WTC11 (cell line): ENCODE results near the gene COL26A1.
A peak's percentile ranks its signal among the peaks of the same experiment; 100 is the strongest.

Experiments
- AFF4 ChIP-seq: sonication (generic); formaldehyde crosslinking; IDR thresholded peaks from 2 replicates; pipeline ENCODE4 v1.8.1; 2023; ENCODE audit warnings: mild to moderate bottlenecking, missing genetic modification reagents, borderline replicate concordance
- FOXJ3 ChIP-seq: sonication (generic); formaldehyde crosslinking; IDR thresholded peaks from 2 replicates; pipeline ENCODE4 v1.9.0; 2021; ENCODE audit warnings: missing genetic modification reagents, mild to moderate bottlenecking, borderline replicate concordance
- FOXK1 ChIP-seq: sonication (generic); formaldehyde crosslinking; IDR thresholded peaks from 2 replicates; pipeline ENCODE4 v1.8.0; 2022; ENCODE audit warnings: mild to moderate bottlenecking, moderate library complexity, missing genetic modification reagents
- IRF2 ChIP-seq: sonication (generic); formaldehyde crosslinking; IDR thresholded peaks from 2 replicates; pipeline ENCODE4 v1.8.0; 2022; ENCODE audit warnings: low read depth, missing genetic modification reagents, borderline replicate concordance
- NR3C1 ChIP-seq: sonication (generic); formaldehyde crosslinking; conservative IDR thresholded peaks from 2 replicates; pipeline ENCODE4 v1.8.1; 2023; ENCODE audit warnings: low read depth, mild to moderate bottlenecking, missing genetic modification reagents
- PRDM15 ChIP-seq: sonication (generic); formaldehyde crosslinking; IDR thresholded peaks from 2 replicates; pipeline ENCODE4 v1.8.0; 2022; ENCODE audit warnings: missing genetic modification reagents
- SMAD3 ChIP-seq: sonication (generic); formaldehyde crosslinking; IDR thresholded peaks from 2 replicates; pipeline ENCODE4 v1.8.0; 2022; ENCODE audit warnings: missing genetic modification reagents, mild to moderate bottlenecking, borderline replicate concordance
- SOX15 ChIP-seq: fragments of 250-450 bp; sonication (Bioruptor Pico); IDR thresholded peaks from 2 replicates; pipeline ENCODE4 v1.9.0; 2021; ENCODE audit warnings: mild to moderate bottlenecking
- USF2 ChIP-seq: sonication (generic); formaldehyde crosslinking; IDR thresholded peaks from 2 replicates; pipeline ENCODE4 v1.8.1; 2023; ENCODE audit warnings: mild to moderate bottlenecking, missing genetic modification reagents, moderate library complexity
- TF ChIP-seq, protein P1 (sequence below): sonication (generic); formaldehyde crosslinking; IDR thresholded peaks from 2 replicates; pipeline ENCODE4 v1.8.0; 2022; ENCODE audit warnings: mild to moderate bottlenecking, missing genetic modification reagents
- TF ChIP-seq, protein P2 (sequence below): fragments of 200-600 bp; IDR thresholded peaks from 2 replicates; pipeline ENCODE4 v1.8.0; 2022; ENCODE audit warnings: antibody characterized with exemption
- TF ChIP-seq, protein P3 (sequence below): sonication (generic); formaldehyde crosslinking; conservative IDR thresholded peaks from 2 replicates; pipeline ENCODE4 v1.8.1; 2023; ENCODE audit warnings: mild to moderate bottlenecking, low read depth, missing genetic modification reagents, moderate library complexity

DNA sequence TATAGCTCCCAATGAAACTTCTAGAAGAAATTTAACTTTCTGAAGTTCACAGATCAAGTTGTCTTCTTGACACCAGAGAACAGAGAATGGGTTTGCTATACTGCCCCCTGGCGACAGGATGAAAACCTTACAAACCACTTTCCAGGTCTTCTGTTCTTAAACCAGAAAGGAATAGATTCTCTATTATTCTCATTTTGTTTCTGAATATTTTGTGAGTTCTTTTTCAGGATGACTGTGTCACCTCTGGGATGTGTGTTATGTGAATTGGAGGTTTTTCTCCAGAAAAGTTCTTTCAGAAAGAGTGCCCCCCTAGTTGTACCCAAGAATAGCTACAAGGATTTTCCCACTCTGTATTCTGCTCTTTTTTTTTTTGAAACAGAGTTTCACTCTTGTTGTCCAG lies 47.3 kb upstream of the COL26A1 start:
- TF ChIP-seq SOX15 (CRISPR knock-in tag) (no peak), FOXJ3 (CRISPR knock-in tag) (no peak), PRDM15 (CRISPR knock-in tag) (no peak), AFF4 (CRISPR knock-in tag) (no peak), NR3C1 (CRISPR knock-in tag) (no peak), USF2 (CRISPR knock-in tag) (no peak), IRF2 (CRISPR knock-in tag) (no peak), FOXK1 (CRISPR knock-in tag) (no peak), SMAD3 (CRISPR knock-in tag) (no peak)
- TF ChIP-seq, protein P1, sequence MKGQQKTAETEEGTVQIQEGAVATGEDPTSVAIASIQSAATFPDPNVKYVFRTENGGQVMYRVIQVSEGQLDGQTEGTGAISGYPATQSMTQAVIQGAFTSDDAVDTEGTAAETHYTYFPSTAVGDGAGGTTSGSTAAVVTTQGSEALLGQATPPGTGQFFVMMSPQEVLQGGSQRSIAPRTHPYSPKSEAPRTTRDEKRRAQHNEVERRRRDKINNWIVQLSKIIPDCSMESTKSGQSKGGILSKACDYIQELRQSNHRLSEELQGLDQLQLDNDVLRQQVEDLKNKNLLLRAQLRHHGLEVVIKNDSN (CRISPR knock-in tag) = no peak
- TF ChIP-seq, protein P2, sequence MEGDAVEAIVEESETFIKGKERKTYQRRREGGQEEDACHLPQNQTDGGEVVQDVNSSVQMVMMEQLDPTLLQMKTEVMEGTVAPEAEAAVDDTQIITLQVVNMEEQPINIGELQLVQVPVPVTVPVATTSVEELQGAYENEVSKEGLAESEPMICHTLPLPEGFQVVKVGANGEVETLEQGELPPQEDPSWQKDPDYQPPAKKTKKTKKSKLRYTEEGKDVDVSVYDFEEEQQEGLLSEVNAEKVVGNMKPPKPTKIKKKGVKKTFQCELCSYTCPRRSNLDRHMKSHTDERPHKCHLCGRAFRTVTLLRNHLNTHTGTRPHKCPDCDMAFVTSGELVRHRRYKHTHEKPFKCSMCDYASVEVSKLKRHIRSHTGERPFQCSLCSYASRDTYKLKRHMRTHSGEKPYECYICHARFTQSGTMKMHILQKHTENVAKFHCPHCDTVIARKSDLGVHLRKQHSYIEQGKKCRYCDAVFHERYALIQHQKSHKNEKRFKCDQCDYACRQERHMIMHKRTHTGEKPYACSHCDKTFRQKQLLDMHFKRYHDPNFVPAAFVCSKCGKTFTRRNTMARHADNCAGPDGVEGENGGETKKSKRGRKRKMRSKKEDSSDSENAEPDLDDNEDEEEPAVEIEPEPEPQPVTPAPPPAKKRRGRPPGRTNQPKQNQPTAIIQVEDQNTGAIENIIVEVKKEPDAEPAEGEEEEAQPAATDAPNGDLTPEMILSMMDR = peak; percentile 74
- TF ChIP-seq, protein P3, sequence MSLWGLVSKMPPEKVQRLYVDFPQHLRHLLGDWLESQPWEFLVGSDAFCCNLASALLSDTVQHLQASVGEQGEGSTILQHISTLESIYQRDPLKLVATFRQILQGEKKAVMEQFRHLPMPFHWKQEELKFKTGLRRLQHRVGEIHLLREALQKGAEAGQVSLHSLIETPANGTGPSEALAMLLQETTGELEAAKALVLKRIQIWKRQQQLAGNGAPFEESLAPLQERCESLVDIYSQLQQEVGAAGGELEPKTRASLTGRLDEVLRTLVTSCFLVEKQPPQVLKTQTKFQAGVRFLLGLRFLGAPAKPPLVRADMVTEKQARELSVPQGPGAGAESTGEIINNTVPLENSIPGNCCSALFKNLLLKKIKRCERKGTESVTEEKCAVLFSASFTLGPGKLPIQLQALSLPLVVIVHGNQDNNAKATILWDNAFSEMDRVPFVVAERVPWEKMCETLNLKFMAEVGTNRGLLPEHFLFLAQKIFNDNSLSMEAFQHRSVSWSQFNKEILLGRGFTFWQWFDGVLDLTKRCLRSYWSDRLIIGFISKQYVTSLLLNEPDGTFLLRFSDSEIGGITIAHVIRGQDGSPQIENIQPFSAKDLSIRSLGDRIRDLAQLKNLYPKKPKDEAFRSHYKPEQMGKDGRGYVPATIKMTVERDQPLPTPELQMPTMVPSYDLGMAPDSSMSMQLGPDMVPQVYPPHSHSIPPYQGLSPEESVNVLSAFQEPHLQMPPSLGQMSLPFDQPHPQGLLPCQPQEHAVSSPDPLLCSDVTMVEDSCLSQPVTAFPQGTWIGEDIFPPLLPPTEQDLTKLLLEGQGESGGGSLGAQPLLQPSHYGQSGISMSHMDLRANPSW (CRISPR knock-in tag) = no peak
